GM19240 (cell line): ENCODE data around the gene SLC66A1.

ENCODE experiments used
- DNase-seq: peaks from one replicate; pipeline ENCODE4 v3.0.0; 2011; ENCODE audit warnings: low spot score; ENCODE audit not compliant: insufficient read length

The SLC66A1 gene

GRCh38 chr1:19376428-19377372 is 64.6 kb downstream of the SLC66A1 start:
- no peak for DNase-seq

DNA sequence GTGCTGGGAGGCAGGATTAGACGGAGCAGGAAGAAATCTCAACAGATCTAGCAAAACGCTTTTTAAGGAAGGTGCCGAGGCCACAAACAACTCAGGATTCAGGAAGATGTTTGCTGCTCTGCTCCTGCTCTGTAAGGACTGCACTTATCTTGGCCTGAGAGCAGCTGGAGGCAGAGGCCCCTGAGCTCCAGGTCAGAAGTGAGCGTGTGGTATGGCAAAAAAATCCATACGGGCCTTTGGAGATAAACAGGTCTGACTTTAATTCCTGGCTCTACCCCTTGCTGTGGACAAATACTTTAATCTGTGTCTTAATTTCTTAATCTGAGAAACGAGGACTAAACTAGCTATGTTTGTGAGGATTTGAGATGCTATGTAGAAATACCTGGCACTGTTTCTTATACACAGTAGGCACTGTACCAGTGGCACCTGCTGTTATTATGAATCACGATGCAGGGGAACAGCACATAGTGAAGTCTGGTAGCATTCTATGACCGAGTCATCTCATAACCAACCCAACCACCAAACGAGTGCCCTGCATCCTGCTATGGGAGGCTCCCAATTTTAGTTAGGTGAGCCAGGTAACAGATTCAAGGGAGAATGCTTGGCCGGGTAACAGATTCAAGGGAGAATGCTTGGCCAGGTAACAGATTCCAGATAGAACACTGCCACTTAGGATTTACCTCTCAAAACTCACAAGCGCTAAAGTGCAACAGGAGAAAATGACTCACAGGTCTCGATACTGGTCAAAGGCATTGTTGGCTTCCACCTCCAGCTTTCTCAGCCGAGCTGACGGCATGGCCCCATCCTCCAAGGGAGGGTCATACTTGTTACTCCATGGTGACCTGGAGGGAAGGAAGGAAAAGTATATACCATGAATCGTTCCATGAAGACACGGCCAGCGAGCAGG is 65.9 kb downstream of the SLC66A1 start:
- DNase-seq, result no peak
